HFF-Myc (cell line): ENCODE data around the gene MYO3B.

Experiments used
- DNase-seq: peaks from one replicate; pipeline ENCODE4 v3.0.0-alpha.2; 2011; ENCODE audit warnings: low read depth; ENCODE audit errors: extremely low read depth
- H3K4me3 ChIP-seq: replicated peaks from 2 replicates; pipeline ENCODE4 v1.5.1; 2011; ENCODE audit warnings: low read depth, mild to moderate bottlenecking, control low read depth, low read length
- TF ChIP-seq, protein P1 (sequence below): IDR thresholded peaks from 2 replicates; pipeline ENCODE4 v1.5.1; 2012; ENCODE audit warnings: mild to moderate bottlenecking, low read depth, low read length, control low read depth; ENCODE audit errors: missing control alignments

Gene MYO3B

DNA sequence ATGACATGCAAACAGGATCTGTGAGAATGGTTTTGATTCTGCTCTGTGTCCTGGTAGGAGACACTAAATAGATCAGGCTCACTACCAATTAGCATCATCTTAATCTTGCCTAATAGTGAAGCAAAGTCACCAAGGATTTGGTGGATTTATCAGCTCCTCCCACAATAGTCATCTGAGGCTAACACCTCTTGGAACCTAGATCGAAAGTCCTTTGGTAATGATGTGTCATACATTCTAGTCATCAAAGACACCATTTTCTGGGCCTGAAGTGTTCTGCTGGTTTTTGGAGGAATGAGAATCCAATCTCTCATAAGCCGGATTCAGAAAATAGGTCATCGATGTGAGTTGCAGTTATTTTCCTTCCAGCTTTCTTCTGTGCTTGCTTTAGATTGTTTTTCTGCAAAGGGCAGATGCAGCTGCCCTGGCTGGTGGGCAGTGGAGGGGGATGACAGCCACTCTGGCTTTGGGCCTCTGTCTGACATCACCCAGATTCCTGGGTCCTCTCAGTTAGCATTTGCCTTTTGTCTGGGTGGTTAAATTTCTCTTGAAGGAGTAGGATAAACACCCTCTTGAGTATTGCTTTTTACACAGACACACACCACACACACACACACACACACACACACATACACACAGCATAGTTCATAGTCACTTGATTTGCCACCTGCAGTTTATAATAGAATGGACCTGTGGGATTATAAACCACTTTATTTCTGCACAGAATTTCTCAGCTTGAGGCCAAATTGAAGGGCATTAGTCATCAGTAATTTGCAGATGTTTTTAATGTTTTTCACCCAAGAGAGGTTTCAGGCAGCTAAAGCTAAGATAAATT is at the start of gene MYO3B:
MYO3B (plus strand) TSS at position 198 of the 832 bp plus-strand sequence; CDS start at position 339, 141 bp downstream.
- DNase-seq: peak; percentile 53
- H3K4me3 ChIP-seq: no peak within 1 kb of the TSS
- TF ChIP-seq, protein P1, sequence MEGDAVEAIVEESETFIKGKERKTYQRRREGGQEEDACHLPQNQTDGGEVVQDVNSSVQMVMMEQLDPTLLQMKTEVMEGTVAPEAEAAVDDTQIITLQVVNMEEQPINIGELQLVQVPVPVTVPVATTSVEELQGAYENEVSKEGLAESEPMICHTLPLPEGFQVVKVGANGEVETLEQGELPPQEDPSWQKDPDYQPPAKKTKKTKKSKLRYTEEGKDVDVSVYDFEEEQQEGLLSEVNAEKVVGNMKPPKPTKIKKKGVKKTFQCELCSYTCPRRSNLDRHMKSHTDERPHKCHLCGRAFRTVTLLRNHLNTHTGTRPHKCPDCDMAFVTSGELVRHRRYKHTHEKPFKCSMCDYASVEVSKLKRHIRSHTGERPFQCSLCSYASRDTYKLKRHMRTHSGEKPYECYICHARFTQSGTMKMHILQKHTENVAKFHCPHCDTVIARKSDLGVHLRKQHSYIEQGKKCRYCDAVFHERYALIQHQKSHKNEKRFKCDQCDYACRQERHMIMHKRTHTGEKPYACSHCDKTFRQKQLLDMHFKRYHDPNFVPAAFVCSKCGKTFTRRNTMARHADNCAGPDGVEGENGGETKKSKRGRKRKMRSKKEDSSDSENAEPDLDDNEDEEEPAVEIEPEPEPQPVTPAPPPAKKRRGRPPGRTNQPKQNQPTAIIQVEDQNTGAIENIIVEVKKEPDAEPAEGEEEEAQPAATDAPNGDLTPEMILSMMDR: no peak

DNA sequence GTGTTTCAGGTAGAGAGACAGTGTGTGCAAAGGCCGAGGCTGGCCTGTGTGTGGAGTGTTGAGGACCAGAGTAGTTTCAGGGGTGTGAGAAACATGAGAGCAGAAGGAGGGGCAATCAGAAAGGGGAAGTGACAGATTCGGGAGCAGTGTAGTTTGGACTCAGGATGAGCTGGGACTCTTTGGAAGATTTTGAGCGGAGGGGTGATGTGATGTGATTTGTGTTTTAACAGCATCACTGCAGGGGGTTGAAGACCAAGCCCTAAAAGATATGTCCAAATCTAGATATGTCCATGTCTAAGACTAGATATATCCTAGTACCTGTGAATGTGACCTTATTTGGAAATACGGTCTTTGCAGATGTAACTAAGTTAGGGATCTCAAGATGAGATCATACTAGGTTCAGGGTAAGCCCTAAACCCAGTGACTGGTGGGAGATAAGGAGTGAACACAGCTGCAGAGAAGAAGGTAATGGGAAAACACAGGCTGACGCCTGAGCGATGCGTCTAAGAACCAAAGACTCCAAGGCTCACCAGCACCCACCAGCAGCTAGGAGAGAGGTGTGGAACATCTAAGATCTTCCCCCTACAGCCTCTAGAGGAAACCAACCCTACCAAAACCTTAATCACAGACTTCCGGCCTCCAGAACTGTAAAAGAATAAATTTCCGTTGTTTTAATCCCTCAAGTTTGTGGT is 38.5 kb upstream of the MYO3B start:
- TF ChIP-seq, protein P1: no peak
- no peak overlapping the region for H3K4me3 ChIP-seq
- DNase-seq: no peak

DNA sequence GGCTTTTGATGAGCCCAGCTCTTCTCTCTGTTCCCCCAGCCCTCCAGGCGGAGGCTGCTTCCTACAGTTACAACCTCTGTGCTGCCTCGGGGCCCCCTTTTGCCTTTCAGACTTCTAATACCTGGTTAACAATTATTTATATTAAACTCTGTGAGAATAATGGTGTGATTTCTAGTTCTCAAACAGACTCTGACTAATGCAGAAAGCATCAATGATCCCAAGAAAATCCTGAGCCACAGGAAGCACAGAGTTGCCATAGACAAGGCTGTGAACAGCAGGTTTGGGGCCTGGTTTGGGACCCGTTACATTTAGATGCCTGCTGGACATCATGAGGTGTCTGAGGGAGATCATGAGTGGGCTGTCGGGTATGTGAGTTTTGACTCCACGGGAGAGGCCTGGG is 37.4 kb upstream of the MYO3B start:
- H3K4me3 ChIP-seq: no peak overlapping the region
- no peak for DNase-seq
- TF ChIP-seq, protein P1: no peak

GRCh38 chr2:170141865-170142264 is 36.1 kb upstream of the MYO3B start:
- no peak for DNase-seq
- H3K4me3 ChIP-seq: no peak overlapping the region
- TF ChIP-seq, protein P1: no peak

- DNase-seq: no peak
- TF ChIP-seq, protein P1: no peak
- no peak overlapping the region for H3K4me3 ChIP-seq
Observed at GRCh38 chr2:170142502-170142901, 35.4 kb upstream of the MYO3B start.

DNA sequence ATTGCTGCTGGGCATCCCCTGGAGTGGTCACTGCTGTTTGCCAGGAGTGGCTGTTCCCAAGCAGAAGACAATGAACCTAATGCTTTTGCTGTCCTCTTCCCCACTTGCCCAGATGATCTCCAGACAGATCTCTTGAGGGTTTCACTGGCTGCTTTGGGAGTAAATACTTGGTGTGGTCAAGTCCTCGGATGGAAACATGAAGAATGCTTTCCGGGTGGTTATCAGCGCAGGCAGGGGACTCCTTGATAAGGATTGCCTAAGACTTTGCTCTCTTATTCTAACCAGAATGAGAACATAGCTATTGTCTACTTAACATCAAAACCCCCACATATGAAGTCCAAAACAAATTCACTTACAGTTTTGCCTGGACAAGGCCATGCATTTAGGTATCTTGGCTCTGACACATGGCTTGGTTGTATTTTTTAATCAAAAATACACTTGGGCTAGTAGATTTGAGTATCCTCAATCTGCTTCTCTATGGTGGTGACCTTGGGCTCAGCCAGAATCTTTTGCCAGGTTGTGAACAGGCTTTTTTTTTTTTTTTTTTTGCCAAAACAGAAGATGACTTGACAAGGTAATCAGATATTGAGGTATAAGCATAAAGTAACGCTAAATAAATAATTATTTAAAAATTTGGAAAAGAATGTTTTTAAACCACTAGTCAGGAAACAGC is 34.8 kb upstream of the MYO3B start:
- DNase-seq: no peak

More for the DNA sequence above, 34.8 kb upstream of the MYO3B start:
- TF ChIP-seq, protein P1: no peak
- H3K4me3 ChIP-seq: no peak overlapping the region
